ENCODE measurements around the gene EEF1AKMT4. TPM values are rescaled to one million over a fixed set of nuclear protein-coding genes. Genes with fewer than 3 reads are reported as not detected.
A peak's percentile ranks its signal among the peaks of the same experiment; 100 is the strongest.

EEF1AKMT4 gene
- total RNA-seq, 3 donors from 2014 or later = 3.4 to 9.7 (median 6.2) TPM

DNA sequence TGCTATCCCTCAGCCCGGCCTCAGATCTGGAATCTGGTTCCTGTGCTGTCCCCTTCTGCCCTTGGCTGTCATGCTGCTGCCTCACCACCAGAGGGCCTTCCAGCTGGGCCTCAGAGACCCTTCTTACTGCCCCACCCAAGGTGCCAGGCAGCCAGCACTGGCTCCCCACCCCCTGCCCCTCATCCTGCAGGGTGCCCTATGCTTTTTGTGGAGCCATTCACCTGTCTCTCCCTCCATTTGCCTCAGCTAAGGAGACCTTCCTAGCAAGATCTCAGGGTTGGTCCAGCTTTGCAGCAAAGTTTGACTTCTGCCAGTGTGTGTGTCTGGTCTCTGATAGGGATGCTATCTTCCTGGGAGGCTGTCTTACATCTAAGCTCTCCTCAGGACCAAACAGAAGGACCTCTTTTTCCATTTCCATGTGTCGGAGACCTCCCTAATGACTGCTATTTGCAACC lies 22.0 kb upstream of the EEF1AKMT4 start:
- H3K4me1 ChIP-seq = peaks cover 4 to 8% of the 10 kb centered on the region in 2 donors
- TF ChIP-seq POLR2A (IDR thresholded peaks at IDR 0.05) = no peak
- TF ChIP-seq, protein P1, sequence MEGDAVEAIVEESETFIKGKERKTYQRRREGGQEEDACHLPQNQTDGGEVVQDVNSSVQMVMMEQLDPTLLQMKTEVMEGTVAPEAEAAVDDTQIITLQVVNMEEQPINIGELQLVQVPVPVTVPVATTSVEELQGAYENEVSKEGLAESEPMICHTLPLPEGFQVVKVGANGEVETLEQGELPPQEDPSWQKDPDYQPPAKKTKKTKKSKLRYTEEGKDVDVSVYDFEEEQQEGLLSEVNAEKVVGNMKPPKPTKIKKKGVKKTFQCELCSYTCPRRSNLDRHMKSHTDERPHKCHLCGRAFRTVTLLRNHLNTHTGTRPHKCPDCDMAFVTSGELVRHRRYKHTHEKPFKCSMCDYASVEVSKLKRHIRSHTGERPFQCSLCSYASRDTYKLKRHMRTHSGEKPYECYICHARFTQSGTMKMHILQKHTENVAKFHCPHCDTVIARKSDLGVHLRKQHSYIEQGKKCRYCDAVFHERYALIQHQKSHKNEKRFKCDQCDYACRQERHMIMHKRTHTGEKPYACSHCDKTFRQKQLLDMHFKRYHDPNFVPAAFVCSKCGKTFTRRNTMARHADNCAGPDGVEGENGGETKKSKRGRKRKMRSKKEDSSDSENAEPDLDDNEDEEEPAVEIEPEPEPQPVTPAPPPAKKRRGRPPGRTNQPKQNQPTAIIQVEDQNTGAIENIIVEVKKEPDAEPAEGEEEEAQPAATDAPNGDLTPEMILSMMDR (IDR thresholded peaks at IDR 0.05) = peak in 1 of 3 donors; percentile 59
- H3K9me3 ChIP-seq = no peaks in the 10 kb centered on the region
- intact Hi-C loops (cut with DNase I; ENCODE audit: low total_unique reads) = no loop called here
- H3K4me3 ChIP-seq = no peak overlapping the region
- DNase-seq (ENCODE audit: low spot score in 2 of 2) = no peak
- peaks cover 10 to 30% of the 10 kb centered on the region in 2 donors for H3K27me3 ChIP-seq
- no peaks in the 10 kb centered on the region for H3K36me3 ChIP-seq
- no peak overlapping the region for H3K27ac ChIP-seq

DNA sequence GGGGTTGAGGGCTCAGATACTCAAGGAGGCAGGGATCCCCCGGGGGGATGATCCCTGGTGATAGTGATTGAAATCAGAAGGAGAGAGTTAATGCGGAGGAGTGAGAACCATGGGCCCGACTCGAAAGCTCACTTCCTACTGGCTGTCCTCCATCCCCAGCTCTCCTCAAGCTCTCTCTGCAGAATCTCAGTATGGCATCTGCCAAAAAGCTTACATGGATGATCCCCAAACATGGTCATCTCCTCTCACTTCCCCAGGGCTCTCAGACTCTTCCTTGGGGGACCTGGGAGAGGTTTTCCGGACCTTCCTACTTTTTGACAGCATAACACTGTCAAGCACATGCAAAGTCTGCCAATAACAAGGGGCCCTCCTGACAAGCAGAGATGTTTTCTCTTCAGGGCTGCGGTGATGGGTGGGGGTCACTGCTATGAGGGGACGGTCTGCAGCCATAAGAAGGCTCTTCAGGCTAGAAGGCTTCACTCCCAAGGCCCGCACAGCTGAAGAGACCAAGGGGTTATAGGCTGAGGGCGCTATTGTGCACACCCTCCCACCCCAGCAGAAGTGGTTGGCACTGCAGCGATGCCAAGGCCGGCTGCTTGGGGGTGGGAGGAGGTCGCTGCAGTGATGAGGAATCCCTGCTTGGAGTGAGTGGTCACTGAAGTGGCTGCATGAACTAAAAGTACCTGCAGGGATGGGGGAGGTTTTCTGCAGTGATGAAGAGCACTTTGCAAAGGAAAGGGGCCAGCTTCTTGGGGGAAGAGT lies 20.9 kb upstream of the EEF1AKMT4 start:
- Histone ChIP-seq H3K4me3 (peak overlapping the region; percentile 41 to 68 (median 54)), H3K4me1 (peaks cover 4 to 8% of the 10 kb centered on the region in 2 donors), H3K27me3 (peaks cover 10 to 37% of the 10 kb centered on the region in 2 donors), H3K9me3 (no peaks in the 10 kb centered on the region), H3K27ac (no peak overlapping the region), H3K36me3 (no peaks in the 10 kb centered on the region)
- TF ChIP-seq POLR2A (IDR thresholded peaks at IDR 0.05) (no peak), POLR2AphosphoS5 (IDR thresholded peaks at IDR 0.05) (no peak)
- TF ChIP-seq, protein P1 (IDR thresholded peaks at IDR 0.05) = no peak
- intact Hi-C loops (cut with DNase I; ENCODE audit: low total_unique reads) = no loop called here
- no peak for DNase-seq (ENCODE audit: low spot score in 2 of 2)

DNA sequence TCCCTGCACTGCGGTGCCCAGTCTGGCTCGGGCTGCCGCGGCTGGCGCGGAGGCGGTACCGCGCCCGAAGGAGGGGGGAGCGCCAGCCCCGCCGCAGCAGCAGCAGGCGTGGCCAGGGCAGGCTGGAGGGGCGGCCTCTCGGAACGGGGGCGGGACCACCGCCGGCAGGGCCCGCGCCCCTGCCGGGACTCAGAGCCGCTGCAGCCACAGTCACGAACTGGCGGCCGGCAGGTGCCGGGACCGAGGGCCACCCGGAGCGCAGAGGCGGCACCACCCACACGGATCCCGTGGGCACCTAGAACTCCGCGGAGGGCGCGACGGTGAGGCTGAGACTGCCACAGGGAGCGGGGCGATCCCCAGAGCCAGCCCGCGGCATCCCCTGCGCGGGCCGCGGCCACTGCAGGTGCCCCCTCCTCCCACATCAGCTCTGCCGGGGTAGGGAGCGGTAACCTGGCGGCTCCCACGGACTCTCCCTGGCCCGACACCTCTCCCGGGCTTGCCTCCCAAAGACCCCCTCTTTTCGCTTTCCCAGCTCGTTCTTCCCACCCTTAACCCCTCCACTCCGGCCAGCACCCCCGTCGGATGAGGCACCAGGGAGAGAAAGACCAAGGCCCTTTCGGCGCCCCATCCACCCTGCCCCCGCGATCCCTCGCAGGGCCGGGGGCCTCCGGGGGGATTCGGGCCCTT lies 19.9 kb upstream of the EEF1AKMT4 start, which contains the start of gene VWA5B2:
TSS of gene VWA5B2 (plus strand) at position 192 of the 687 bp plus-strand sequence. CDS start 944 bp downstream, outside the sequence.
- TF ChIP-seq, protein P1 (IDR thresholded peaks at IDR 0.05) = peak in 1 of 3 donors; percentile 29
- no peak for TF ChIP-seq POLR2AphosphoS5 (IDR thresholded peaks at IDR 0.05)

DNA sequence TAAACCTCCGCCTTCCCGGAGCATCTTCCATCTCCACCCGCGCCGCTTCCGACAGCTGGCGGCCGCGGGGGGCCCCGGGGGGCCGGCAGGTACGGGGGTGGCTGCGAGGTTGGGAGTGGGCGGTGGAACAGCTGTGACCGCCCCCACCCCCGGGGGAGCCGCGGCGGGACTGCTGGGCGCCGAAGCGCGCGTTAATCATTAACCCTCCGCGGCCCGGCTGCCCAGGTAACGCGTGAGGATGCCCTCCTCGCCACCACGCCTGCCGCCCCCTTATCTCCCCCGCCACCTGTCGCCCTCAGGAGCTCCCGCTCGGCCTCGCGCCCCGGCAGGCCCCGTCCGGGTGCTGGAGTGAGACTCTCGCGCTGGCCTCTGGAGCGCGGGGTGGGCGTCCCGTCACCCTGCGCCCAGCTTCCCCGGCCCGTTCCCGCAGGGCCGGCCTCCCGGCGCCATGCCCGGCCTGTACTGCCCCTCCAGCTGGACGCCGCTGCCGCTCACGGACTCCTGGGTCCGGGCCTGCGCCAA lies 19.3 kb upstream of the EEF1AKMT4 start:
- peak overlapping the region; percentile 41 to 68 (median 54) for H3K4me3 ChIP-seq
- no peak for DNase-seq (ENCODE audit: low spot score in 2 of 2)
- peaks cover 10 to 37% of the 10 kb centered on the region in 2 donors for H3K27me3 ChIP-seq
- TF ChIP-seq POLR2A (IDR thresholded peaks at IDR 0.05) = no peak
- TF ChIP-seq, protein P1 (IDR thresholded peaks at IDR 0.05) = no peak
- no peak for TF ChIP-seq POLR2AphosphoS5 (IDR thresholded peaks at IDR 0.05)
- H3K36me3 ChIP-seq = no peaks in the 10 kb centered on the region
- intact Hi-C loops (cut with DNase I; ENCODE audit: low total_unique reads) = loop anchor here (5.0 kb wide), 1 partner anchor 1957 kb away; no protein-coding TSS in a partner anchor
- H3K4me1 ChIP-seq = peaks cover 4 to 8% of the 10 kb centered on the region in 2 donors
- no peak overlapping the region for H3K27ac ChIP-seq
- no peaks in the 10 kb centered on the region for H3K9me3 ChIP-seq

More for the DNA sequence above, 19.9 kb upstream of the EEF1AKMT4 start, which contains the start of gene VWA5B2:
- Histone ChIP-seq H3K4me3 (peak within 1 kb of the TSS; percentile 41 to 68 (median 54)), H3K4me1 (peaks cover 4 to 8% of the 10 kb centered on the region in 2 donors), H3K36me3 (no peaks in the 10 kb centered on the region), H3K27ac (no peak within 1 kb of the TSS), H3K9me3 (no peaks in the 10 kb centered on the region), H3K27me3 (peaks cover 10 to 37% of the 10 kb centered on the region in 2 donors)
- intact Hi-C loops (cut with DNase I; ENCODE audit: low total_unique reads) = loop anchor here (5.0 kb wide), 1 partner anchor 1958 kb away; no protein-coding TSS in a partner anchor
- DNase-seq (ENCODE audit: low spot score in 2 of 2) = peak in 1 of 2 donors; percentile 26

Measured in breast epithelium (tissue), 4 donors.